G401.6 (cell line): Measurements from ENCODE around the gene MSH3.
"Not testable (repeated sequence)": the region's sequence is repeated elsewhere in the genome, so short reads cannot be mapped to it uniquely, and the experiment has no call there.

Source experiments
- FAIRE-seq: peaks from 2 replicates; lab custom pipeline; 2012; peaks lifted over from hg19 to GRCh38; lab: Jason Lieb, UNC

The MSH3 gene

DNA sequence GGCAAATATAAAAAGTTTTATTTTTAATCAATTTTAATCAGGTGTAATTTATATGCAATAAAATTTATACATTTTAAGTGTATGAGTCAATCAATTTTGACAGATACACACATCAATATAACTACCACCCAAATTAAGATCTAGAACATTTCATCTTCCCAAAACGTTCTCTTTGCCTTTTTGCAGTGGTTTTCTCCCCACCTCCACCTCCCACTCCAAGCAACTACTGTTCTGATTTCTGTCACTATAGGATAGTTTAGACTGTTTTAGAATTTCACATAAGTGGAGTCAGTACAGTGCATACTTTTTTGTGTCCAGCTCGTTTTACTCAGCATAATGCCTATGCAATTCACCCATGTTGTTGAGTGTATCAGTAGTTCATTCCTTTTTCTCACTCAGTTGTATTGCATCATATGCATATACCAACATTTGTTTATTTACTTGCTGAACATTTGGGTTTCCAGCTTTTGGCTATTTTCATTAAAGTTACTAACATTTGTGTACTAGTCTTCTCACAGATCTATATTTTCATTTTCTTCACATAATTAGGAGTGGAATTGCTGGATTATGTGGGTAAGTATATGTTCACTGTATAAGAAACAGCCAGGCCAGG is 52.5 kb downstream of the MSH3 start:
- FAIRE-seq = no peak

DNA sequence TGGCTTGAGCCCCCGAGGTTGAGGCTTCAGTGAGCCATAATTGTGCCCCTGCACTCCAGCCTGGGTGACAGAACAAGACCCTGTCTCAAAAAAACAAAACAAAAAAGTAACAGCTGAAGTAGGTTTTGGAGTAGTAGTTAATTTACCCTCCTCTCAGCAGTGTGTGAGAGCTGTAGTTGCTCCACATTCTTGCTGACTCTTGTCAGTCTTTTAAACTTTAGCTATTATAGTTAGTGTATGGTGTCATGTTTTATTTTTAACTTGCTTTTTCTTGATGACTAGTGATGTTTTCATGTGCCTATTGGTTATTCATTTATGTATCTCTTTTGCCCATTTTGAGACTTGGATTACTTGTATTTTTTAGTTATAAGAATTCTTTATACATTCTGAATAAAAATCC is 53.2 kb downstream of the MSH3 start:
- peak; percentile 11 for FAIRE-seq

GRCh38 chr5:80711216-80711615 is 56.8 kb downstream of the MSH3 start:
- no peak for FAIRE-seq

DNA sequence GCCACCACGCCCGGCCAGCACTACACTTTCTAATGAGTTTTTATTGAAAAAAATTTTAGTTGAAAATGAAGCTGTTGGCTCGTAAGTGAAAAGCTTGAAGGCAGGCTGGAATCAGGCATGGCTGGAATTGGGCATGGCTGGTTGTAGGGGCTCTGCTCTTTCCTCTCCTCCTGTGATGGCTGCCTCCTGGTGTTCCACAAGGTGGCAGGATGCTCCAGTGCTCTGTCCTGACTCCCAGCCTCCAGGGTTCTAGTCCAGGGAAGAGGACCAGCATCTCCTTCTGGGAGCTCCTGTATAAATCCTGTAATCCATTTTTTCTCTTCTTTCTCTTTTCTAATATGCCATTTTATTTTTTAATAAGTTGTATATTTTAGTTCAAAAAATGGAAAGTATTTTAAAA is 57.5 kb downstream of the MSH3 start:
- FAIRE-seq = no peak

GRCh38 chr5:80712919-80713318 is 58.5 kb downstream of the MSH3 start:
- FAIRE-seq = no peak

- no peak for FAIRE-seq
Measured at GRCh38 chr5:80713631-80714030, 59.2 kb downstream of the MSH3 start.

- FAIRE-seq = no peak
Measured at GRCh38 chr5:80714570-80715298, 60.3 kb downstream of the MSH3 start.

- FAIRE-seq = no peak
Measured at GRCh38 chr5:80715887-80716286, 61.4 kb downstream of the MSH3 start.

GRCh38 chr5:80720181-80720580 is 65.7 kb downstream of the MSH3 start:
- FAIRE-seq = no peak

GRCh38 chr5:80722916-80723315 is 68.5 kb downstream of the MSH3 start:
- no peak for FAIRE-seq

DNA sequence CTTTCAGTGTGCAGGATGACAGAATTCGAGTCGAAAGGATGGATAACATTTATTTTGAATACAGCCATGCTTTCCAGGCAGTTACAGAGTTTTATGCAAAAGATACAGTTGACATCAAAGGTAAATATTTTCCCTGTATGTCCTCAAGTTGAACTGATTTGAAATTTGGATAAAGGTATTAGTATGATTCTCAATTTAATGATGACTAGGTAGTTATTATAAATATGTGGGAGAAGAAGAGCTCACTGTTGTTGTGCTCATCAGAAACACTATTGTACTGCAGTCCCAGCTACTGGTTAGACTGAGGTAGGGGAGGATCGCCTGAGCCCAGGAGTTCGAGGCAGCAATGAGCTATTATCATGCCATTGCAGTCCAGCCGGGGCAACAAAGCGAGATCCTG is 71.0 kb downstream of the MSH3 start:
- FAIRE-seq = no peak

- no peak for FAIRE-seq
Measured at GRCh38 chr5:80736730-80737129, 82.3 kb downstream of the MSH3 start.

DNA sequence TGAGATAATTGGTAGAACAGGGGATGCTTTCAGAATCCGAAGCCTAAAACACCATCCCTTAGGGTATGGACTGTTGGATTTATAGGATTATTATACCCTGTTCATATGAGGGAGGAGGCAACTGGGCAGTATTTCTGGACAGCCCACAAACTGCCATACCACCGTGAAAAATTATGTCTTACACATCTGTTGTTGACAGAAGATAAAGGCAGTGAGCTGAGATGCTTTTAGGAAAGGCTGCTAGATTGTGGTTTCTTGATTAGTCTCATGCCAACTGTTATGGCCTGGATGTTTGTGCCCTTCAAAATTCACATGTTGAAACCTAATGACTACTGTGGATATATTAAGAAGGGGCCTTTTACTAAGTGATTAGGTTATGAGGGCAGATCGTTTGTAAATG is 84.0 kb downstream of the MSH3 start:
- FAIRE-seq = no peak

DNA sequence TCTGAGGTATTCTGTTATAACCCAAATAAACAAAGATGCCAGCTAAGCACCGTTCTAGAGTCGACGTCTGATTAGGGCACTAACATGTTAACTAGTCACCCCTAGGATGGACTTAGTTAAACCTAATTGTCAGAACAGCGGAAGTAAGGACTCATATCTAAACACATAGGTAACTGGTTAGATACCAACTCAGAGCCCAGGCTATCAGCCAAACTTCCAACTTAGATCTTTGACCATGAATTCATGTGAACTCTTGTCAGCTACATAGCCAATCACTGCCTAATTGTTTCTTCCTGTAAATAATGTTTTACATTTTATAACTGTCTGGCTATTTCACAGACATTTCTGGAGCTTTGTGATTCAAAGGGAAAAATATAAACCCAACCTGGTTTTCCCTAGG is 84.6 kb downstream of the MSH3 start:
- no peak for FAIRE-seq

DNA sequence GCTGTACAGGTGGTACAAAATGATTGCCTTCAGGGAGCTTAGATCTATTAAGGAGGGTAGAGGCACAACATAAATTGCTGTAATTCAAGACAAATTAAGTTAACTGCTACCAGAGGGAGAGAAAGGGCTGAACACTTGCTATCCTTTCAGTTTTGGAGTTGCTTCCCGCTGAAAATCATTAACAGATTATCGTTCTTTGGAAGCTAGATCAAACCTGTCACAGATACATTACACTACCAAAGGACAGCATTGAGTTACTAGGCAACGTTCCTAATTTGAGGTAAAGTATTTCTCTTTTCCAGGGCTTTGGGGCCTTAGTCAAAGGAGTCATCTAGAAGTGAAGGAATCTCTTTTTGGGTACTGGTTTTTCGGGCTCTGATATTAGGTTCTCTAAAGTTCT is 85.0 kb downstream of the MSH3 start:
- FAIRE-seq = no peak

GRCh38 chr5:80739898-80740297 is 85.4 kb downstream of the MSH3 start:
- FAIRE-seq = no peak

- not testable (repeated sequence) for FAIRE-seq
Measured at GRCh38 chr5:80740488-80740887, 86.0 kb downstream of the MSH3 start.

- no peak for FAIRE-seq
Measured at GRCh38 chr5:80740999-80741398, 86.5 kb downstream of the MSH3 start.

DNA sequence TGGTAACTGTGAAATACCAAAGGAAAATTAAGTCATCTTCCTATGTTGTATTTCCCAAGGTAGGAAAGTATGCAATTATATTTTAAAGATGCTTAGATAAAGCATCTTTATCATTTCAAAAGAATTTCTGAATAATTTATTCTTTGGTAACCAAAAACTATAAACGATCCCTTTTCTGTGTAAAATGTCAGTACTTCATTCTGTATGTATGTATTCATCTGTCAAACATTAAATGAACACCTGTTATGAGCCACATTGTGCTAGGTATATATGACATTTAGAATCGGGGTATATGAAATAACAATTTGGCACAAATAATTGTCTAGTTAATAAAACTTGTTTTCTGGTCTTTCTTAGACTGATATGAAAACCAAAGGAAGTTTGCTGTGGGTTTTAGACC is 89.7 kb downstream of the MSH3 start:
- no peak for FAIRE-seq

GRCh38 chr5:80745490-80745889 is 91.0 kb downstream of the MSH3 start:
- FAIRE-seq = no peak

DNA sequence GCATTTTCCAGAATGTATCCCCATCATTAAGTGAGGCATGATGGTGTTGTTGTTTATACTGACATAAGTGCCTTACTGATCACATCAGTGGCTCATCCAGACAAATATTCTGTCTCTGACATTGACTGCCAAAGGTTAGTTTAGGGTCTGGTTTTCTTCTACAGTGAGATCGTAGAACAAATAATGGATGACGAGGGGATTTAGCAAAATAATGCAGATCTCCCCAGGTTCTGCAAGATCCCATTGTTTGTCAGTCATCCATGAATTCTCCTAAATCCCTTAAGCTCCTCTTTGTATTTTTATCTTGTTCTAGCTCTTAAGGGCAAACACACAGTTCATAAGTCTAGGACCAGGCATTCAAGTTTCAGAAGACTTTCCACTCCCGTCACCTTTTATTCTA is 93.5 kb downstream of the MSH3 start:
- FAIRE-seq = no peak

DNA sequence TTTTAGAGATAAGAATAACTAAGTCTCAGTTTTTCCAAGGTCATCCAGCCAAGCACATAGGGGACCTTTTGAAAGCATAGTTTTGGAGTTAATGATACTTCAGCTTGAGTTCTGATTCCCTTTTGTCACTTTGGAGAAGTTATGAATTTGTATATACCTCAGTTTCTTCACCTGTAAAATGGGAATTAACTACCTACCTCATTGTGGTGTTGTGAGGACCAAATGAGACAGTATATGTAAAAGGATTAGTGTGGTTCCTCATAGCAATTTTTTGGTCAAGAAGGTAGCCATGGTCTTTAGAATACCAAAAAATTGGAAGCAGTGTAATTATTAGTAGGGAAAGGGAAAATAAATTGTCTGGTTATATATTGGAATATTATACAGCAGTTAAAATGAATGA is 98.0 kb downstream of the MSH3 start:
- no peak for FAIRE-seq

GRCh38 chr5:80753712-80754111 is 99.3 kb downstream of the MSH3 start:
- FAIRE-seq = no peak

DNA sequence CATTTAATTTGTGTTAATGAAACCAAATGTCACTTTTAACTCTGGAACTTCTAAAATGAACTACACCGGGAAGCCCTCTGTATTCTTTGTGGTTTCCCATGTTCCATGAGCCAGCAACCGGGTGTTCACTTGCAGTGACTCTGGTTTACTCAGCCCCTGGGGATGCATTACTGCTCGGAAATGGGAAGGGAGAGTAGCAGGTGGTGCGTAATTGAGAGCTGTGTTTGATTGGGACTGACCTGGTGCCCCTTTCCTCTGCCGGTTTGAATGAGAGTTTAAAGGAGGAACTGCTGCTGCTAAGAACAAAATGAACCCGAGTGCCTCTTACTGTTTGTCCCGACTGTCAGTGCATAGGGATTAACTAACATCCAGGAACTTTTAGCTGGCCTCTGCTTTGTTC is 100.4 kb downstream of the MSH3 start:
- FAIRE-seq = no peak
